Inflammatory macrophage treated with lipopolysaccharide for 1 hour (primary cell): ENCODE data around the gene ADCYAP1R1.

Experiments
- DNase-seq, 2 donors: peaks; one replicate each; pipeline ENCODE4 v3.0.0-alpha.2; 2020 to 2022

The ADCYAP1R1 gene

GRCh38 chr7:31051598-31052486 lies at the start of gene ADCYAP1R1:
Gene ADCYAP1R1 (plus strand): TSS chr7:31052308. CDS start chr7:31063265, 10,957 bp downstream.
- DNase-seq = no peak

- no peak for DNase-seq
Observed at GRCh38 chr7:31003097-31003496, 49.0 kb upstream of the ADCYAP1R1 start.

- DNase-seq = no peak
Observed at GRCh38 chr7:31003721-31004120, 48.4 kb upstream of the ADCYAP1R1 start.

GRCh38 chr7:31004393-31004792 lies 47.7 kb upstream of the ADCYAP1R1 start:
- DNase-seq = no peak

GRCh38 chr7:31006857-31007256 lies 45.3 kb upstream of the ADCYAP1R1 start:
- DNase-seq = no peak

- no peak for DNase-seq
Observed at GRCh38 chr7:31007634-31008033, 44.5 kb upstream of the ADCYAP1R1 start.

- DNase-seq = no peak
Observed at GRCh38 chr7:31014826-31015225, 37.3 kb upstream of the ADCYAP1R1 start.

GRCh38 chr7:31017032-31017675 lies 35.0 kb upstream of the ADCYAP1R1 start:
- DNase-seq = peak; percentile 65 to 86

- DNase-seq = no peak
Observed at GRCh38 chr7:31017721-31018120, 34.4 kb upstream of the ADCYAP1R1 start.

- DNase-seq = no peak
Observed at GRCh38 chr7:31019509-31019908, 32.6 kb upstream of the ADCYAP1R1 start.

GRCh38 chr7:31020161-31020560 lies 31.9 kb upstream of the ADCYAP1R1 start:
- no peak for DNase-seq

- no peak for DNase-seq
Observed at GRCh38 chr7:31020652-31021051, 31.5 kb upstream of the ADCYAP1R1 start.

GRCh38 chr7:31022117-31022516 lies 30.0 kb upstream of the ADCYAP1R1 start:
- DNase-seq = no peak

GRCh38 chr7:31022726-31023125 lies 29.4 kb upstream of the ADCYAP1R1 start:
- no peak for DNase-seq

GRCh38 chr7:31023877-31024276 lies 28.2 kb upstream of the ADCYAP1R1 start:
- no peak for DNase-seq

GRCh38 chr7:31027161-31027965 lies 24.7 kb upstream of the ADCYAP1R1 start:
- DNase-seq = no peak

- DNase-seq = no peak
Observed at GRCh38 chr7:31028006-31028405, 24.1 kb upstream of the ADCYAP1R1 start.

GRCh38 chr7:31028417-31028992 lies 23.6 kb upstream of the ADCYAP1R1 start:
- DNase-seq = no peak

GRCh38 chr7:31029251-31030042 lies 22.7 kb upstream of the ADCYAP1R1 start:
- DNase-seq = no peak

- DNase-seq = no peak
Observed at GRCh38 chr7:31033674-31034300, 18.3 kb upstream of the ADCYAP1R1 start.

GRCh38 chr7:31036924-31037323 lies 15.2 kb upstream of the ADCYAP1R1 start:
- DNase-seq = no peak

- DNase-seq = no peak
Observed at GRCh38 chr7:31043051-31043471, 9.0 kb upstream of the ADCYAP1R1 start.
